GM19467 (cell line): ENCODE measurements around the gene ZNF414.
"Not testable (repeated sequence)": the region's sequence is repeated elsewhere in the genome, so short reads cannot be mapped to it uniquely, and the experiment has no call there.

Experiments used
- ATAC-seq: cut with Tn5 transposase; IDR thresholded peaks from one replicate; pipeline ENCODE4 v1.9.1; 2021; ENCODE audit warnings: mild to moderate bottlenecking, moderate library complexity; ENCODE audit not compliant: unreplicated experiment

Gene ZNF414

GRCh38 chr19:8513687-8514504 lies at the start of gene ZNF414:
TSS of gene ZNF414 (minus strand) at chr19:8514167. CDS start at chr19:8514046, 121 bp downstream.
- ATAC-seq = peak; percentile 88

- no peak for ATAC-seq
Measured at GRCh38 chr19:8561075-8561764, 47.3 kb upstream of the ZNF414 start.

- ATAC-seq = no peak
Measured at GRCh38 chr19:8558325-8558724, 44.4 kb upstream of the ZNF414 start.

GRCh38 chr19:8557642-8558238 lies 43.8 kb upstream of the ZNF414 start:
- ATAC-seq = no peak

- ATAC-seq = not testable (repeated sequence)
Measured at GRCh38 chr19:8553729-8554128, 39.8 kb upstream of the ZNF414 start.

- ATAC-seq = no peak
Measured at GRCh38 chr19:8552810-8553209, 38.8 kb upstream of the ZNF414 start.

- ATAC-seq = no peak
Measured at GRCh38 chr19:8550070-8550469, 36.1 kb upstream of the ZNF414 start.

GRCh38 chr19:8545743-8546142 lies 31.8 kb upstream of the ZNF414 start:
- no peak for ATAC-seq

GRCh38 chr19:8544168-8544567 lies 30.2 kb upstream of the ZNF414 start:
- ATAC-seq = no peak

GRCh38 chr19:8539621-8540149 lies 25.7 kb upstream of the ZNF414 start:
- ATAC-seq = no peak

GRCh38 chr19:8537099-8537498 lies 23.1 kb upstream of the ZNF414 start:
- ATAC-seq = no peak

- no peak for ATAC-seq
Measured at GRCh38 chr19:8536282-8536681, 22.3 kb upstream of the ZNF414 start.

GRCh38 chr19:8532225-8532624 lies 18.3 kb upstream of the ZNF414 start:
- ATAC-seq = no peak

- no peak for ATAC-seq
Measured at GRCh38 chr19:8531470-8531869, 17.5 kb upstream of the ZNF414 start.

GRCh38 chr19:8530061-8530679 lies 16.2 kb upstream of the ZNF414 start:
- ATAC-seq = no peak

GRCh38 chr19:8529369-8530006 lies 15.5 kb upstream of the ZNF414 start:
- no peak for ATAC-seq

- ATAC-seq = no peak
Measured at GRCh38 chr19:8528500-8528899, 14.5 kb upstream of the ZNF414 start.

- ATAC-seq = no peak
Measured at GRCh38 chr19:8526345-8527091, 12.6 kb upstream of the ZNF414 start.

GRCh38 chr19:8525401-8525684 lies 11.4 kb upstream of the ZNF414 start:
- ATAC-seq = no peak

GRCh38 chr19:8519388-8519787 lies 5.4 kb upstream of the ZNF414 start:
- ATAC-seq = no peak
